GM23338 (cell line): ENCODE measurements around the gene DEK.

Experiments
- CREB1 ChIP-seq: fragments of 250-450 bp; sonication (Bioruptor Pico); IDR thresholded peaks from 2 replicates; pipeline ENCODE4 v1.5.0; 2020; ENCODE audit warnings: low read depth, mild to moderate bottlenecking, moderate library complexity
- EZH2 ChIP-seq: fragments of 200-600 bp; sonication (generic); IDR thresholded peaks from one replicate; pipeline ENCODE4 v1.8.0; 2017; ENCODE audit warnings: antibody characterized with exemption, mild to moderate bottlenecking, low read depth; ENCODE audit not compliant: unreplicated experiment
- EZH2phosphoT487 ChIP-seq: fragments of 200-600 bp; sonication (generic); IDR thresholded peaks from one replicate; pipeline ENCODE4 v1.8.1; 2018; ENCODE audit warnings: antibody characterized with exemption; ENCODE audit not compliant: unreplicated experiment
- NANOG ChIP-seq: IDR thresholded peaks from 2 replicates; pipeline ENCODE4 v1.6.1; 2016; ENCODE audit warnings: antibody characterized with exemption, borderline replicate concordance
- POLR2AphosphoS5 ChIP-seq: IDR thresholded peaks from 2 replicates; pipeline ENCODE4 v1.6.1; 2016; ENCODE audit warnings: antibody characterized with exemption, low read depth
- TF ChIP-seq, protein P1 (sequence below), 2 experiments: fragments of 200-600 bp in 1 of 2; sonication (generic) in 1 of 2; conservative IDR thresholded peaks; 2 replicates each; pipeline versions ENCODE4 v1.5.1 to v1.6.1; 2016 to 2017; ENCODE audit warnings: antibody characterized with exemption in 2 of 2, low read depth in 2 of 2, mild to moderate bottlenecking in 2 of 2, moderate library complexity in 1 of 2
- TF ChIP-seq, protein P2 (sequence below): IDR thresholded peaks from one replicate; pipeline ENCODE4 v1.6.1; 2018; ENCODE audit warnings: antibody characterized with exemption; ENCODE audit not compliant: unreplicated experiment
- TF ChIP-seq, protein P3 (sequence below): IDR thresholded peaks from 2 replicates; pipeline ENCODE4 v1.6.1; 2016; ENCODE audit warnings: antibody characterized with exemption

DNA sequence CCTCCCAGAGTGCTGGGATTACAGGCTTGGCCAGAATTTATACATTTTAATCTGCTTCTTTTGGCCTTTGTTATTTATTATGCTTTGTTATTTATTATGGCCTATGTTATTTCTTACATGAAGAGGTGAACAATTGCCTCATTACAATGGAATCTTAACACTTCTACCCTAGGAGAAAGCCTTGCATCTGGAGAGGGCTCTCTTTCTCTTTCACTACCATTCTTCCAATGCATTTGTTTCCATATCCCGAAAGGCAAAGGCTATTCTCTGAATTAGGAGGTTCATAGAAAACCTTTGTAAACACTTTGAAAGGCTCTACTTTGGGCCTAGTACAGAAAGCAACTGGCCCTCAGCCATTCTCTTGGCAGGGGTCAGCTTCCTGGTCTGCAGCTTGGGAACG lies 19.9 kb upstream of the DEK start:
- TF ChIP-seq EZH2 (no peak), EZH2phosphoT487 (no peak), POLR2AphosphoS5 (no peak), CREB1 (CRISPR knock-in tag) (no peak), NANOG (no peak)
- TF ChIP-seq, protein P1, sequence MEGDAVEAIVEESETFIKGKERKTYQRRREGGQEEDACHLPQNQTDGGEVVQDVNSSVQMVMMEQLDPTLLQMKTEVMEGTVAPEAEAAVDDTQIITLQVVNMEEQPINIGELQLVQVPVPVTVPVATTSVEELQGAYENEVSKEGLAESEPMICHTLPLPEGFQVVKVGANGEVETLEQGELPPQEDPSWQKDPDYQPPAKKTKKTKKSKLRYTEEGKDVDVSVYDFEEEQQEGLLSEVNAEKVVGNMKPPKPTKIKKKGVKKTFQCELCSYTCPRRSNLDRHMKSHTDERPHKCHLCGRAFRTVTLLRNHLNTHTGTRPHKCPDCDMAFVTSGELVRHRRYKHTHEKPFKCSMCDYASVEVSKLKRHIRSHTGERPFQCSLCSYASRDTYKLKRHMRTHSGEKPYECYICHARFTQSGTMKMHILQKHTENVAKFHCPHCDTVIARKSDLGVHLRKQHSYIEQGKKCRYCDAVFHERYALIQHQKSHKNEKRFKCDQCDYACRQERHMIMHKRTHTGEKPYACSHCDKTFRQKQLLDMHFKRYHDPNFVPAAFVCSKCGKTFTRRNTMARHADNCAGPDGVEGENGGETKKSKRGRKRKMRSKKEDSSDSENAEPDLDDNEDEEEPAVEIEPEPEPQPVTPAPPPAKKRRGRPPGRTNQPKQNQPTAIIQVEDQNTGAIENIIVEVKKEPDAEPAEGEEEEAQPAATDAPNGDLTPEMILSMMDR (conservative IDR thresholded peaks at IDR 0.05; ENCODE audit: low read depth in 2 of 2), result no peak
- TF ChIP-seq, protein P2, sequence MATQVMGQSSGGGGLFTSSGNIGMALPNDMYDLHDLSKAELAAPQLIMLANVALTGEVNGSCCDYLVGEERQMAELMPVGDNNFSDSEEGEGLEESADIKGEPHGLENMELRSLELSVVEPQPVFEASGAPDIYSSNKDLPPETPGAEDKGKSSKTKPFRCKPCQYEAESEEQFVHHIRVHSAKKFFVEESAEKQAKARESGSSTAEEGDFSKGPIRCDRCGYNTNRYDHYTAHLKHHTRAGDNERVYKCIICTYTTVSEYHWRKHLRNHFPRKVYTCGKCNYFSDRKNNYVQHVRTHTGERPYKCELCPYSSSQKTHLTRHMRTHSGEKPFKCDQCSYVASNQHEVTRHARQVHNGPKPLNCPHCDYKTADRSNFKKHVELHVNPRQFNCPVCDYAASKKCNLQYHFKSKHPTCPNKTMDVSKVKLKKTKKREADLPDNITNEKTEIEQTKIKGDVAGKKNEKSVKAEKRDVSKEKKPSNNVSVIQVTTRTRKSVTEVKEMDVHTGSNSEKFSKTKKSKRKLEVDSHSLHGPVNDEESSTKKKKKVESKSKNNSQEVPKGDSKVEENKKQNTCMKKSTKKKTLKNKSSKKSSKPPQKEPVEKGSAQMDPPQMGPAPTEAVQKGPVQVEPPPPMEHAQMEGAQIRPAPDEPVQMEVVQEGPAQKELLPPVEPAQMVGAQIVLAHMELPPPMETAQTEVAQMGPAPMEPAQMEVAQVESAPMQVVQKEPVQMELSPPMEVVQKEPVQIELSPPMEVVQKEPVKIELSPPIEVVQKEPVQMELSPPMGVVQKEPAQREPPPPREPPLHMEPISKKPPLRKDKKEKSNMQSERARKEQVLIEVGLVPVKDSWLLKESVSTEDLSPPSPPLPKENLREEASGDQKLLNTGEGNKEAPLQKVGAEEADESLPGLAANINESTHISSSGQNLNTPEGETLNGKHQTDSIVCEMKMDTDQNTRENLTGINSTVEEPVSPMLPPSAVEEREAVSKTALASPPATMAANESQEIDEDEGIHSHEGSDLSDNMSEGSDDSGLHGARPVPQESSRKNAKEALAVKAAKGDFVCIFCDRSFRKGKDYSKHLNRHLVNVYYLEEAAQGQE, result no peak
- TF ChIP-seq, protein P3, sequence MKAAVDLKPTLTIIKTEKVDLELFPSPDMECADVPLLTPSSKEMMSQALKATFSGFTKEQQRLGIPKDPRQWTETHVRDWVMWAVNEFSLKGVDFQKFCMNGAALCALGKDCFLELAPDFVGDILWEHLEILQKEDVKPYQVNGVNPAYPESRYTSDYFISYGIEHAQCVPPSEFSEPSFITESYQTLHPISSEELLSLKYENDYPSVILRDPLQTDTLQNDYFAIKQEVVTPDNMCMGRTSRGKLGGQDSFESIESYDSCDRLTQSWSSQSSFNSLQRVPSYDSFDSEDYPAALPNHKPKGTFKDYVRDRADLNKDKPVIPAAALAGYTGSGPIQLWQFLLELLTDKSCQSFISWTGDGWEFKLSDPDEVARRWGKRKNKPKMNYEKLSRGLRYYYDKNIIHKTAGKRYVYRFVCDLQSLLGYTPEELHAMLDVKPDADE, result no peak
